Measurements from ENCODE around the gene CCL24. TPM values are rescaled to one million over a fixed set of nuclear protein-coding genes. Genes with fewer than 3 reads are reported as not detected.
"Not testable (repeated sequence)": the region's sequence is repeated elsewhere in the genome, so short reads cannot be mapped to it uniquely, and the experiment has no call there.

CCL24 gene
- total and polyA plus RNA-seq, 8 donors, result 0.38 to 3.3 (median 1.2) TPM; not detected in 3

GRCh38 chr7:75796420-75796819 lies 17.2 kb downstream of the CCL24 start:
- no peaks in the 10 kb centered on the region for H3K36me3 ChIP-seq
- no peaks in the 10 kb centered on the region for H3K27me3 ChIP-seq
- DNase-seq (no peak), ATAC-seq (no peak)
- intact Hi-C loops (cut with DNase I), result no loop called here
- no peak for TF ChIP-seq CTCF (IDR thresholded peaks at IDR 0.05)
- H3K4me3 ChIP-seq, result no peak overlapping the region
- no peak overlapping the region for H3K27ac ChIP-seq
- no peaks in the 10 kb centered on the region for H3K9me3 ChIP-seq
- H3K4me1 ChIP-seq, result peaks cover 3 to 19% of the 10 kb centered on the region in 2 donors

- Histone ChIP-seq H3K27ac (peak overlapping the region in 1 of 2 donors; percentile 25), H3K4me3 (no peak overlapping the region), H3K4me1 (peaks cover 3 to 19% of the 10 kb centered on the region in 2 donors), H3K36me3 (no peaks in the 10 kb centered on the region), H3K27me3 (no peaks in the 10 kb centered on the region), H3K9me3 (no peaks in the 10 kb centered on the region)
- no peak for TF ChIP-seq CTCF (IDR thresholded peaks at IDR 0.05)
- ATAC-seq (peak; percentile 81), DNase-seq (peak in 2 of 4 donors; percentile 43 to 70)
- intact Hi-C loops (cut with DNase I), result no loop called here
Observed at GRCh38 chr7:75795831-75796285, 17.7 kb downstream of the CCL24 start.

GRCh38 chr7:75793676-75794075 lies 19.9 kb downstream of the CCL24 start:
- Histone ChIP-seq H3K4me1 (peaks cover 3 to 19% of the 10 kb centered on the region in 2 donors), H3K4me3 (no peak overlapping the region), H3K36me3 (no peaks in the 10 kb centered on the region), H3K9me3 (no peaks in the 10 kb centered on the region), H3K27me3 (no peaks in the 10 kb centered on the region), H3K27ac (no peak overlapping the region)
- DNase-seq (no peak), ATAC-seq (no peak)
- TF ChIP-seq CTCF (IDR thresholded peaks at IDR 0.05), result no peak
- intact Hi-C loops (cut with DNase I), result no loop called here

- intact Hi-C loops (cut with DNase I); H3K27ac ChIP-seq; DNase-seq: not testable (repeated sequence)
Observed at GRCh38 chr7:75792567-75792966, 21.0 kb downstream of the CCL24 start.

GRCh38 chr7:75789361-75789924 lies 24.2 kb downstream of the CCL24 start:
- Histone ChIP-seq H3K27ac (no peak overlapping the region), H3K4me1 (no peaks in the 10 kb centered on the region), H3K36me3 (no peaks in the 10 kb centered on the region), H3K4me3 (no peak overlapping the region), H3K9me3 (no peaks in the 10 kb centered on the region), H3K27me3 (no peaks in the 10 kb centered on the region)
- intact Hi-C loops (cut with DNase I), result no loop called here
- ATAC-seq, result no peak
- TF ChIP-seq CTCF (IDR thresholded peaks at IDR 0.05), result no peak
- DNase-seq, result peak in 2 of 4 donors; percentile 33 to 49

More at GRCh38 chr7:75792567-75792966, 21.0 kb downstream of the CCL24 start:
- not testable (repeated sequence) for H3K27me3 ChIP-seq, H3K4me3 ChIP-seq, H3K36me3 ChIP-seq, H3K9me3 ChIP-seq, ATAC-seq
- H3K4me1 ChIP-seq, result peaks cover 3 to 19% of the 10 kb centered on the region in 2 donors

- intact Hi-C loops (cut with DNase I); H3K4me1 ChIP-seq; ATAC-seq; H3K4me3 ChIP-seq; DNase-seq; H3K27ac ChIP-seq; H3K36me3 ChIP-seq; H3K27me3 ChIP-seq; H3K9me3 ChIP-seq: not testable (repeated sequence)
Observed at GRCh38 chr7:75788154-75788847, 25.3 kb downstream of the CCL24 start.

GRCh38 chr7:75783058-75783457 lies 30.5 kb downstream of the CCL24 start:
- intact Hi-C loops (cut with DNase I), result not testable (repeated sequence)

GRCh38 chr7:75780647-75781273 lies 32.8 kb downstream of the CCL24 start:
- H3K4me1 ChIP-seq; intact Hi-C loops (cut with DNase I); H3K27ac ChIP-seq; H3K4me3 ChIP-seq; H3K27me3 ChIP-seq; H3K36me3 ChIP-seq; ATAC-seq; H3K9me3 ChIP-seq; DNase-seq: not testable (repeated sequence)

More at GRCh38 chr7:75783058-75783457, 30.5 kb downstream of the CCL24 start:
- H3K9me3 ChIP-seq, H3K27me3 ChIP-seq, H3K4me3 ChIP-seq, ATAC-seq, DNase-seq, H3K27ac ChIP-seq, H3K4me1 ChIP-seq, H3K36me3 ChIP-seq: not testable (repeated sequence)

- H3K27ac ChIP-seq; H3K36me3 ChIP-seq; H3K4me3 ChIP-seq; H3K27me3 ChIP-seq; ATAC-seq; intact Hi-C loops (cut with DNase I); H3K9me3 ChIP-seq; DNase-seq; H3K4me1 ChIP-seq: not testable (repeated sequence)
Observed at GRCh38 chr7:75779516-75779915, 34.1 kb downstream of the CCL24 start.

Measured in left lung (tissue), 10 donors.